Hepatic stellate cell (primary cell): ENCODE measurements around the gene HYLS1.
A peak's percentile ranks its signal among the peaks of the same experiment; 100 is the strongest.
"Not testable (repeated sequence)": the region's sequence is repeated elsewhere in the genome, so short reads cannot be mapped to it uniquely, and the experiment has no call there.

Experiments
- DNase-seq: peaks from one replicate; pipeline ENCODE4 v3.0.0; 2011; ENCODE audit warnings: low spot score

HYLS1 gene

GRCh38 chr11:125902927-125903710 lies 15.7 kb downstream of the HYLS1 start, which contains the start of gene PUS3:
PUS3 (minus strand) TSS chr11:125903206; CDS start chr11:125896284, 6,922 bp downstream.
- DNase-seq = peak; percentile 91

- no peak for DNase-seq
These were observed 16.5 kb downstream of the HYLS1 start, which contains the start of gene DDX25 for GRCh38 chr11:125903711-125904659. DDX25 (plus strand) TSS chr11:125904508; CDS start chr11:125904518, 10 bp downstream.

GRCh38 chr11:125904678-125905077 lies 17.2 kb downstream of the HYLS1 start:
- DNase-seq = no peak

- DNase-seq = no peak
These were observed 22.9 kb downstream of the HYLS1 start for GRCh38 chr11:125910226-125910849.

GRCh38 chr11:125914601-125915000 lies 27.1 kb downstream of the HYLS1 start:
- not testable (repeated sequence) for DNase-seq

GRCh38 chr11:125916683-125917347 lies 29.3 kb downstream of the HYLS1 start:
- no peak for DNase-seq

GRCh38 chr11:125918140-125918840 lies 30.8 kb downstream of the HYLS1 start:
- DNase-seq = no peak

GRCh38 chr11:125921042-125921441 lies 33.6 kb downstream of the HYLS1 start:
- DNase-seq = no peak

GRCh38 chr11:125922156-125922555 lies 34.7 kb downstream of the HYLS1 start:
- no peak for DNase-seq

GRCh38 chr11:125923012-125923579 lies 35.6 kb downstream of the HYLS1 start:
- peak; percentile 60 for DNase-seq

- no peak for DNase-seq
These were observed 36.2 kb downstream of the HYLS1 start for GRCh38 chr11:125923633-125924032.

GRCh38 chr11:125924384-125925007 lies 37.0 kb downstream of the HYLS1 start:
- DNase-seq = no peak

GRCh38 chr11:125925247-125925740 lies 37.8 kb downstream of the HYLS1 start:
- no peak for DNase-seq

- DNase-seq = no peak
These were observed 38.3 kb downstream of the HYLS1 start for GRCh38 chr11:125925804-125926203.

GRCh38 chr11:125926682-125927081 lies 39.2 kb downstream of the HYLS1 start:
- no peak for DNase-seq

GRCh38 chr11:125929445-125930075 lies 42.1 kb downstream of the HYLS1 start:
- DNase-seq = no peak

GRCh38 chr11:125930076-125930450 lies 42.6 kb downstream of the HYLS1 start:
- no peak for DNase-seq

GRCh38 chr11:125931116-125931515 lies 43.6 kb downstream of the HYLS1 start:
- no peak for DNase-seq

- no peak for DNase-seq
These were observed 44.2 kb downstream of the HYLS1 start for GRCh38 chr11:125931668-125932067.

GRCh38 chr11:125932301-125932700 lies 44.8 kb downstream of the HYLS1 start:
- DNase-seq = no peak
